Immature natural killer cell (primary cell): ENCODE measurements around the gene ZNF665. TPM values are rescaled to one million over a fixed set of nuclear protein-coding genes. Genes with fewer than 3 reads are reported as not detected.
"Not testable (repeated sequence)": the region's sequence is repeated elsewhere in the genome, so short reads cannot be mapped to it uniquely, and the experiment has no call there.

Experiments used
- DNase-seq, 3 donors: peaks; one replicate each; pipeline ENCODE4 v3.0.0; 2022; ENCODE audit warnings: mixed read lengths in 1 of 3
- H3K27ac Mint-ChIP-seq, 6 donors: one replicate each; pipeline ENCODE4 v1.8.0; 2020; ENCODE audit warnings: mixed read lengths in 6 of 6, mild to moderate bottlenecking in 5 of 6, inconsistent platforms in 4 of 6, moderate library complexity in 3 of 6
- H3K27me3 Mint-ChIP-seq, 3 donors: one replicate each; pipeline ENCODE4 v1.8.0; 2020 to 2021; ENCODE audit warnings: low read depth in 3 of 3, mild to moderate bottlenecking in 3 of 3, mixed read lengths in 3 of 3, moderate library complexity in 3 of 3, inconsistent platforms in 1 of 3
- H3K36me3 Mint-ChIP-seq, 3 donors: one replicate each; pipeline ENCODE4 v1.8.0; 2020; ENCODE audit warnings: mixed read lengths in 3 of 3, inconsistent platforms in 2 of 3, mild to moderate bottlenecking in 2 of 3
- H3K4me1 Mint-ChIP-seq, 2 donors: one replicate each; pipeline ENCODE4 v1.8.0; 2020; ENCODE audit warnings: inconsistent platforms in 2 of 2, mild to moderate bottlenecking in 2 of 2, mixed read lengths in 2 of 2, moderate library complexity in 1 of 2
- H3K4me3 Mint-ChIP-seq, 5 donors: one replicate each; pipeline ENCODE4 v1.8.0; 2020; ENCODE audit warnings: mild to moderate bottlenecking in 5 of 5, mixed read lengths in 5 of 5, inconsistent platforms in 3 of 5, moderate library complexity in 3 of 5
- H3K9me3 Mint-ChIP-seq, 6 donors: one replicate each; pipeline ENCODE4 v1.8.0; 2020; ENCODE audit warnings: mild to moderate bottlenecking in 6 of 6, mixed read lengths in 6 of 6, inconsistent platforms in 4 of 6, moderate library complexity in 3 of 6
- polyA plus RNA-seq, 3 donors: library from polyadenylated mRNA; unstranded; fragments of 300-500 nt; fragmentation: Illumina TruSeq; gene quantifications; one replicate each; pipeline ENCODE4 v1.2.3, GENCODE V29; 2021

The ZNF665 gene
- 10 to 100 TPM in 2 of 3 donors, 1 to 10 TPM in 1; 7.6 to 12.8 (median 11.2) TPM for polyA plus RNA-seq

DNA sequence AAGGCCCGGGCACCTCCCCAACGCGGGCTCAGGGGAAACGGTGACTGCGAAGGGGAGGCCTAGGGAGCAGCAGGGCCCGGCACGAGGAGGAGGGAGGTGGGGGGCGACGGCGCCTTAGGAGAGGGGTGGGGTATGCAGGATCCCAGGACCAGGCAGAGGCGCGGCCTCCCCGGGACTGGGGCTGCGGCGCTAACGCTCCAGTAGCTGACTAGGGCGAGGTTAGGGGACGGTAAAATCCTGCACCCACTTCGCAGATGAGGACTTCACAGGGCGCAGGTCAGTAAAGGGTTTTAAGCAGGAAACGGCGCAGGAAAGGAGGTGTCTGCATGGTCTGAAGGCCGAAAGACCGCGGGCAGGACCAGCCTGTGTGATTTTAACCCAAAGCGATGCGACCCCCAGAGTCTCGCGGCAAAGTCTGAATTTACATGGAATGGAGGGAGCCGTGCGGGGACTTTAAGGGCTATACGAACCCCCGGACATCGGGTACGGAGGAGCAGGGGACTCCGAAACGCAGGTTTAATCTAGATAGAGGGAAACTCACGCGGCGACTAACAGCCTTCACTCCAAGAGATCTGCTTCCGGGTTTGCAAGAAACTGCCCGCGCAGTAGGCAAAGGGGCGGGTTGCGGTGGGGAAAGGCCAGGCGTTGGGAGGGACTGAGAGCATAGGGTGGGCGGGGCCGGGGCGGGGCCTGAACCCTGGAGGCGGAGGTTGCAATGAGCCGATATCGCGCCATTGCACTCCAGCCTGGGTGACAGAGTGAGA is at the start of gene ZNF665:
Gene ZNF665, minus strand, starts transcription at position 588 of the 764 bp plus-strand sequence. CDS start 10,460 bp downstream, outside the sequence.
- peaks cover 8 to 11% (median 10%) of the 10 kb centered on the region in 3 donors for H3K27me3 Mint-ChIP-seq
- peaks cover 0 to 7% (median 4%) of the 10 kb centered on the region in 6 donors for H3K9me3 Mint-ChIP-seq
- H3K4me3 Mint-ChIP-seq: peak within 1 kb of the TSS; percentile 93 to 97 (median 97)
- H3K27ac Mint-ChIP-seq: peak within 1 kb of the TSS; percentile 92 to 98 (median 95)
- H3K4me1 Mint-ChIP-seq: peaks cover 38 to 40% of the 10 kb centered on the region in 2 donors
- H3K36me3 Mint-ChIP-seq: peaks cover 9 to 20% (median 18%) of the 10 kb centered on the region in 3 donors
- DNase-seq: peak; percentile 87 to 89 (median 88)

DNA sequence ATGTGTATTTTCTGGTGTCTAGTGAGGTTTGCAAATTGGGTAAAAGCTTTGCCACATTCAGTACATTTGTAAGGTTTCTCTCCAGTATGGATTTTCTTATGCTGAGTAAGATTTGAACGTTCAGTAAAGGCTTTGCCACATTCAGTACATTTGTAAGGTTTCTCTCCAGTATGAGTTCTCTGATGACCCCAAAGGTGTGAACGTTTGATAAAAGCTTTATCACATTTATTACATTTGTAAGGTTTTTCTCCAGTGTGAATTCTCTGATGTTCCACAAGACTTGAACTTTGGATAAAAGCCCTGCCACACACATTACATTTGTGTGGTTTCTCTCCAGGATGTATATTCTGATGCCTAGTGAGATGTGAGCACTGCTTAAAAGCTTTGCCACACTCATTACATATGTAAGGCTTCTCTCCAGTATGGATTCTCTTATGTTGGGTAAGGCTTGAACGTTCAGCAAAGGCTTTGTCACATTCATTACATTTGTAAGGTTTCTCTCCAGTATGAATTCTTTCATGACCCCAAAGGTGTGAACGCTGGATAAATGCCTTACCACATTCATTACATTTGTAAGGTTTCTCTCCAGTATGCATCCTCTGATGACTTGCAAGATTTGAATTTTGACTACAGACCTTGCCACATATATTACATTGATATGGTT is 44.1 kb upstream of the ZNF665 start:
- Mint-ChIP-seq H3K27ac (no peak overlapping the region), H3K4me3 (no peak overlapping the region), H3K9me3 (peaks cover 64 to 96% (median 92%) of the 10 kb centered on the region in 6 donors), H3K36me3 (peaks cover 48 to 62% (median 58%) of the 10 kb centered on the region in 3 donors), H3K4me1 (no peaks in the 10 kb centered on the region), H3K27me3 (peaks cover 0 to 3% (median 0%) of the 10 kb centered on the region in 3 donors)
- DNase-seq: no peak

DNA sequence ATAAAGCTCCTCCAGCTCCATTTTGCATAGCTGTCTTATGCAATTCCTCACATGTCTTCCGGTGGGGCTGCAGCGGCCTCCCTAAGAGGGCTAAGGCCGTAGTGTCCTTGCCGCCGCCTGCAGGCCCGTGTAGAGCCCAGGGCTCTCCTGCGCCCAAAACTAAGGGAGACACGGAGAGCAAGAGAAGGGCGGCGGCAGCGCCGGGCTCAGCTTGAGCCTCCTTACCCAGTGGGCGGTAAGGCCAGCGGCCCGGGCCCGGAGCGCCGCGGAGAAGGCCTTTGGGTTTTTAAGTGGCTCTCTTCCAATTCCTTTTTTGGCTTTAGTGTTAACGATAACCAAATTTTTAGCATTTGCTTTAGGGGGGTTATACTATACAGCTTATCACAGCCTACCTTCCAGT is 31.4 kb upstream of the ZNF665 start:
- DNase-seq: no peak
- H3K27ac Mint-ChIP-seq: no peak overlapping the region
- peaks cover 8 to 21% (median 13%) of the 10 kb centered on the region in 3 donors for H3K36me3 Mint-ChIP-seq
- peaks cover 0 to 2% (median 0%) of the 10 kb centered on the region in 3 donors for H3K27me3 Mint-ChIP-seq
- no peak overlapping the region for H3K4me3 Mint-ChIP-seq
- H3K9me3 Mint-ChIP-seq: peaks cover 54 to 75% (median 70%) of the 10 kb centered on the region in 6 donors
- no peaks in the 10 kb centered on the region for H3K4me1 Mint-ChIP-seq

DNA sequence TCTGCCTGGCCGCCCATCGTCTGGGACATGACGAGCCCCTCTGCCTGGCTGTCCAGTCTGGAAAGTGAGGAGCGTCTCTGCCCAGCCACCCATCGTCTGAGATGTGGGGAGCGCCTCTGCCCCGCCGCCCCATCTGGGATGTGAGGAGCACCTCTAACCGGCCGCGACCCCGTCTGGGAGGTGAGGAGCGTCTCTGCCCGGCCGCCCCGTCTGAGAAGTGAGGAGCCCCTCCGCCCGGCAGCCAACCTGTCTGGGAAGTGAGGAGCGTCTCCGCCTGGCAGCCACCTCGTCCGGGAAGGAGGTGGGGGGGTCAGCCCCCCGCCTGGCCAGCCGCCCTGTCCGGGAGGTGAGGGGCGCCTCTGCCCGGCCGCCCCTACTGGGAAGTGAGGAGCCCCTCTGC is 29.6 kb upstream of the ZNF665 start:
- not testable (repeated sequence) for H3K4me1 Mint-ChIP-seq, H3K27ac Mint-ChIP-seq, H3K27me3 Mint-ChIP-seq, DNase-seq, H3K4me3 Mint-ChIP-seq
- H3K9me3 Mint-ChIP-seq: peaks cover 56 to 76% (median 71%) of the 10 kb centered on the region in 6 donors
- H3K36me3 Mint-ChIP-seq: peaks cover 10 to 26% (median 23%) of the 10 kb centered on the region in 3 donors

GRCh38 chr19:53212703-53213320 is 19.7 kb upstream of the ZNF665 start:
- peaks cover 37 to 68% (median 48%) of the 10 kb centered on the region in 3 donors for H3K36me3 Mint-ChIP-seq
- H3K4me1 Mint-ChIP-seq: peaks cover 0 to 1% of the 10 kb centered on the region in 2 donors

DNA sequence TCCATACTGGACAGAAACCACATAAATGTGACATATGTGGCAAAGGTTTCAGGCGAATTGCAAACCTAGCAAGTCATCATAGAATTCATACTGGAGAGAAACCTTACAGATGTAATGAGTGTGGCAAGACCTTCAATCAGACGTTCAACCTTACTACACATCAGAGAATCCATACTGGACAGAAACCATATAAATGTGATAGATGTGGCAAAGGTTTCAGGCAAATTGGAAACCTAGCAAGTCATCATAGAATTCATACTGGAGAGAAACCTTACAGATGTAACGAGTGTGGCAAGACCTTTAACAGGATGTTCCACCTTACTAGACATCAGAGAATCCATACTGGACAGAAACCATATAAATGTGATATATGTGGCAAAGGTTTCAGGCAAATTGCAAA is 18.4 kb upstream of the ZNF665 start:
- Mint-ChIP-seq H3K27me3 (peaks cover 0 to 13% (median 3%) of the 10 kb centered on the region in 3 donors), H3K9me3 (peaks cover 69 to 99% (median 96%) of the 10 kb centered on the region in 6 donors), H3K36me3 (peaks cover 49 to 79% (median 58%) of the 10 kb centered on the region in 3 donors)
- not testable (repeated sequence) for DNase-seq, H3K4me1 Mint-ChIP-seq, H3K4me3 Mint-ChIP-seq, H3K27ac Mint-ChIP-seq

More at GRCh38 chr19:53212703-53213320, 19.7 kb upstream of the ZNF665 start:
- Mint-ChIP-seq H3K27ac (no peak overlapping the region), H3K27me3 (peaks cover 0 to 8% (median 3%) of the 10 kb centered on the region in 3 donors), H3K9me3 (peaks cover 60 to 98% (median 93%) of the 10 kb centered on the region in 6 donors), H3K4me3 (peak overlapping the region in 1 of 5 donors; percentile 7)
- no peak for DNase-seq

- Mint-ChIP-seq H3K27ac (peak overlapping the region; percentile 96 to 98 (median 97)), H3K27me3 (peaks cover 6 to 11% (median 10%) of the 10 kb centered on the region in 3 donors), H3K36me3 (peaks cover 30 to 39% (median 33%) of the 10 kb centered on the region in 3 donors), H3K4me1 (peaks cover 37 to 41% of the 10 kb centered on the region in 2 donors), H3K4me3 (peak overlapping the region; percentile 95 to 98 (median 97)), H3K9me3 (peaks cover 13 to 38% (median 23%) of the 10 kb centered on the region in 6 donors)
- DNase-seq: peak; percentile 91 to 94 (median 92)
Measured at GRCh38 chr19:53196777-53197396, 3.7 kb upstream of the ZNF665 start.

DNA sequence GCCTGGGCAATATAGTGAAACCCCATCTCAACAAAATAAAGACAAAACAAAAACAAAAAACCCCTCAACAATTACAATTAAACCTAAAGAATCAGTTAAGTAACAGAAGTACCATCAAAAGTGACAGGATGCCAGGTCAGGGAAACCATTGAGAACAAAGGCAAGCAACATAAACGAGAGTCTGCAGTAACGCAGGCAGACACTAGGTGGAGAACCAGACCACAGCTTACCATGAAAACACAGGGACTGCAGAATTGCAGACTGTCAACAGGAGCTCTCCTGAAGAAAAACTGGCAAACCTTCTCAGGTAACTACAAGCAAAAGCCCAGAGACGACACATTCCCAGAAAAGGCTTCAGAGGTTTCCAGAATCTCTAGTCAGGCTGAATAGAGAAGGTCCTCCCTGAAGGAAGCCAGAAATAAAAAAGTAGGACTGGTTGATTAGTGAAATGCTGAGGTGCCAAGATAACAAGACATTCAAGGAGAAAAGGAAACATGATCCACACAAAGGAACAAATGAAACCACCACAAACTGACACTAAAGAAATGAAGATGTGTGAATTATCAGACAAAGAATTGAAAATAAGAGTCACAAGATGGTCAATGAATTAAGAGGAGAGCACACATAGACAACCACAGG is 2.2 kb upstream of the ZNF665 start:
- Mint-ChIP-seq H3K4me1 (peaks cover 40 to 42% of the 10 kb centered on the region in 2 donors), H3K27ac (peak overlapping the region; percentile 20 to 96 (median 72)), H3K36me3 (peaks cover 22 to 33% (median 26%) of the 10 kb centered on the region in 3 donors), H3K9me3 (peaks cover 4 to 24% (median 14%) of the 10 kb centered on the region in 6 donors), H3K27me3 (peaks cover 8 to 11% (median 10%) of the 10 kb centered on the region in 3 donors), H3K4me3 (peak overlapping the region; percentile 43 to 74 (median 56))
- DNase-seq: peak; percentile 75 to 79 (median 78)

- Mint-ChIP-seq H3K4me3 (peak overlapping the region; percentile 93 to 97 (median 97)), H3K27me3 (peaks cover 8 to 11% (median 10%) of the 10 kb centered on the region in 3 donors), H3K4me1 (peaks cover 40 to 42% of the 10 kb centered on the region in 2 donors), H3K36me3 (peaks cover 9 to 23% (median 18%) of the 10 kb centered on the region in 3 donors), H3K9me3 (peaks cover 0 to 9% (median 4%) of the 10 kb centered on the region in 6 donors), H3K27ac (peak overlapping the region; percentile 92 to 98 (median 95))
- no peak for DNase-seq
Measured at GRCh38 chr19:53193535-53194222, 521 bp upstream of the ZNF665 start.

- H3K4me1 Mint-ChIP-seq: peaks cover 23 to 27% of the 10 kb centered on the region in 2 donors
- no peak overlapping the region for H3K4me3 Mint-ChIP-seq
- no peak for DNase-seq
- peaks cover 3 to 6% (median 5%) of the 10 kb centered on the region in 3 donors for H3K27me3 Mint-ChIP-seq
- peaks cover 9 to 23% (median 21%) of the 10 kb centered on the region in 3 donors for H3K36me3 Mint-ChIP-seq
- H3K27ac Mint-ChIP-seq: no peak overlapping the region
- peaks cover 0 to 1% (median 0%) of the 10 kb centered on the region in 6 donors for H3K9me3 Mint-ChIP-seq
Measured at GRCh38 chr19:53190253-53190652, 2.9 kb downstream of the ZNF665 start.

GRCh38 chr19:53189691-53190198 is 3.4 kb downstream of the ZNF665 start:
- not testable (repeated sequence) for H3K27ac Mint-ChIP-seq, H3K9me3 Mint-ChIP-seq, H3K27me3 Mint-ChIP-seq, H3K4me3 Mint-ChIP-seq, DNase-seq
- Mint-ChIP-seq H3K4me1 (peaks cover 22 to 24% of the 10 kb centered on the region in 2 donors), H3K36me3 (peaks cover 9 to 23% (median 21%) of the 10 kb centered on the region in 3 donors)
